ENCODE measurements around the gene THPO. TPM values are rescaled to one million over a fixed set of nuclear protein-coding genes. Genes with fewer than 3 reads are reported as not detected.
A peak's percentile ranks its signal among the peaks of the same experiment; 100 is the strongest.

THPO gene
- total and polyA plus RNA-seq, 2 donors (not counting 1 experiment from before 2014, with no cell fraction given), result not detected

GRCh38 chr3:184380627-184381260 is 2.7 kb upstream of the THPO start:
- TF ChIP-seq, protein P1, sequence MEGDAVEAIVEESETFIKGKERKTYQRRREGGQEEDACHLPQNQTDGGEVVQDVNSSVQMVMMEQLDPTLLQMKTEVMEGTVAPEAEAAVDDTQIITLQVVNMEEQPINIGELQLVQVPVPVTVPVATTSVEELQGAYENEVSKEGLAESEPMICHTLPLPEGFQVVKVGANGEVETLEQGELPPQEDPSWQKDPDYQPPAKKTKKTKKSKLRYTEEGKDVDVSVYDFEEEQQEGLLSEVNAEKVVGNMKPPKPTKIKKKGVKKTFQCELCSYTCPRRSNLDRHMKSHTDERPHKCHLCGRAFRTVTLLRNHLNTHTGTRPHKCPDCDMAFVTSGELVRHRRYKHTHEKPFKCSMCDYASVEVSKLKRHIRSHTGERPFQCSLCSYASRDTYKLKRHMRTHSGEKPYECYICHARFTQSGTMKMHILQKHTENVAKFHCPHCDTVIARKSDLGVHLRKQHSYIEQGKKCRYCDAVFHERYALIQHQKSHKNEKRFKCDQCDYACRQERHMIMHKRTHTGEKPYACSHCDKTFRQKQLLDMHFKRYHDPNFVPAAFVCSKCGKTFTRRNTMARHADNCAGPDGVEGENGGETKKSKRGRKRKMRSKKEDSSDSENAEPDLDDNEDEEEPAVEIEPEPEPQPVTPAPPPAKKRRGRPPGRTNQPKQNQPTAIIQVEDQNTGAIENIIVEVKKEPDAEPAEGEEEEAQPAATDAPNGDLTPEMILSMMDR (IDR thresholded peaks at IDR 0.05), result no peak
- peak; percentile 86 for TF ChIP-seq EZH2 (IDR thresholded peaks at IDR 0.05; ENCODE audit: borderline replicate concordance, insufficient read depth, low read depth, low read length, poor library complexity, severe bottlenecking)
- intact Hi-C loops (cut with micrococcal nuclease), result no loop called here
- Histone ChIP-seq H3K4me2 (replicated peaks; ENCODE audit: low read depth, low read length, poor library complexity, severe bottlenecking) (peak overlapping the region; percentile 76), H3K36me3 (replicated peaks in 1 of 2; ENCODE audit: control extremely low read depth in 1 of 2, control insufficient read depth in 1 of 2, extremely low read depth in 1 of 2, insufficient read depth in 2 of 2, low read length in 1 of 2) (no peaks in the 10 kb centered on the region), H3K79me2 (ENCODE audit: control insufficient read depth, insufficient read depth, low read length) (no peaks in the 10 kb centered on the region), H3K9ac (ENCODE audit: low read length) (peak overlapping the region; percentile 60), H3K9me3 (ENCODE audit: control extremely low read depth in 1 of 3, control insufficient read depth in 2 of 3, insufficient read depth in 1 of 3, low read length in 2 of 3) (peaks cover 0 to 5% (median 0%) of the 10 kb centered on the region in 3 donors), H4K20me1 (ENCODE audit: control insufficient read depth, insufficient read depth, low read length, poor library complexity, severe bottlenecking) (no peaks in the 10 kb centered on the region), H3K4me3 (ENCODE audit: control extremely low read depth in 1 of 5, extremely low read depth in 1 of 5, insufficient read depth in 1 of 5, low read depth in 2 of 5, low read length in 4 of 5) (peak overlapping the region in 4 of 5 experiments; percentile 26 to 48 (median 33)), H2AFZ (ENCODE audit: insufficient read depth, low read depth, low read length, poor library complexity, severe bottlenecking) (peak overlapping the region; percentile 69), H3K4me1 (ENCODE audit: control insufficient read depth in 2 of 2, insufficient read depth in 2 of 2, low read length in 2 of 2) (peaks cover 13 to 15% of the 10 kb centered on the region in 2 donors), H3K27me3 (replicated peaks in 1 of 4; ENCODE audit: control extremely low read depth in 1 of 4, control insufficient read depth in 3 of 4, insufficient read depth in 4 of 4, low read length in 3 of 4) (peaks cover 0 to 69% (median 25%) of the 10 kb centered on the region in 4 experiments), H3K27ac (ENCODE audit: low read length in 2 of 2) (no peak overlapping the region)
- CTCF ChIA-PET, result interaction anchor here (1.0 to 1.6 kb wide), 2 partner anchors 9 to 38 kb away, joined by 3 to 5 read pairs; no protein-coding TSS in a partner anchor
- 6% methylated on average over 39 of the region's 42 CpGs for WGBS (ENCODE audit: insufficient coverage)
- Mint-ChIP-seq H3K27me3 (peaks cover 61% of the 10 kb centered on the region), H3K9me3 (ENCODE audit: insufficient read depth) (no peaks in the 10 kb centered on the region), H3K27ac (no peak overlapping the region), H3K4me1 (peaks cover 18% of the 10 kb centered on the region), H3K4me3 (peak overlapping the region; percentile 79)
- ATAC-seq (ENCODE audit: low read depth) (peak; percentile 33), DNase-seq (peak; percentile 46)
- POLR2A ChIA-PET, result no interaction called here

GRCh38 chr3:184380185-184380626 is 2.2 kb upstream of the THPO start:
- H4K20me1 ChIP-seq (ENCODE audit: control insufficient read depth, insufficient read depth, low read length, poor library complexity, severe bottlenecking), result no peaks in the 10 kb centered on the region
- H3K27ac ChIP-seq (ENCODE audit: low read length in 2 of 2), result no peak overlapping the region
- H3K4me1 ChIP-seq (ENCODE audit: control insufficient read depth in 2 of 2, insufficient read depth in 2 of 2, low read length in 2 of 2), result peaks cover 13 to 15% of the 10 kb centered on the region in 2 donors
- intact Hi-C loops (cut with micrococcal nuclease), result no loop called here
- Mint-ChIP-seq H3K27ac (no peak overlapping the region), H3K9me3 (ENCODE audit: insufficient read depth) (no peaks in the 10 kb centered on the region), H3K4me3 (no peak overlapping the region), H3K4me1 (peaks cover 18% of the 10 kb centered on the region), H3K27me3 (peaks cover 64% of the 10 kb centered on the region)
- POLR2A ChIA-PET, result no interaction called here
- H2AFZ ChIP-seq (ENCODE audit: insufficient read depth, low read depth, low read length, poor library complexity, severe bottlenecking), result peak overlapping the region; percentile 42
- peaks cover 0 to 73% (median 25%) of the 10 kb centered on the region in 4 experiments for H3K27me3 ChIP-seq (replicated peaks in 1 of 4; ENCODE audit: control extremely low read depth in 1 of 4, control insufficient read depth in 3 of 4, insufficient read depth in 4 of 4, low read length in 3 of 4)
- peak overlapping the region; percentile 76 for H3K4me2 ChIP-seq (replicated peaks; ENCODE audit: low read depth, low read length, poor library complexity, severe bottlenecking)
- peak overlapping the region; percentile 60 for H3K9ac ChIP-seq (ENCODE audit: low read length)
- peak; percentile 37 for ATAC-seq (ENCODE audit: low read depth)
- no peaks in the 10 kb centered on the region for H3K36me3 ChIP-seq (replicated peaks in 1 of 2; ENCODE audit: control extremely low read depth in 1 of 2, control insufficient read depth in 1 of 2, extremely low read depth in 1 of 2, insufficient read depth in 2 of 2, low read length in 1 of 2)
- DNase-seq, result peak; percentile 44
- TF ChIP-seq, protein P1 (IDR thresholded peaks at IDR 0.05), result no peak
- no peaks in the 10 kb centered on the region for H3K79me2 ChIP-seq (ENCODE audit: control insufficient read depth, insufficient read depth, low read length)
- CTCF ChIA-PET, result interaction anchor here (1.6 kb wide), 1 partner anchor 9 kb away, joined by 5 read pairs; no protein-coding TSS in a partner anchor
- H3K4me3 ChIP-seq (ENCODE audit: control extremely low read depth in 1 of 5, extremely low read depth in 1 of 5, insufficient read depth in 1 of 5, low read depth in 2 of 5, low read length in 4 of 5), result peak overlapping the region in 3 of 5 experiments; percentile 27 to 48 (median 39)
- H3K9me3 ChIP-seq (ENCODE audit: control extremely low read depth in 1 of 3, control insufficient read depth in 2 of 3, insufficient read depth in 1 of 3, low read length in 2 of 3), result peaks cover 0 to 5% (median 0%) of the 10 kb centered on the region in 3 donors
- under 1% methylated on average over 47 of the region's 62 CpGs for WGBS (ENCODE audit: insufficient coverage)
